C4-2B (cell line): Measurements from ENCODE around the gene ANXA11.

Source experiments
- ZFX ChIP-seq: fragments of 450-650 bp; IDR thresholded peaks from 2 replicates; pipeline ENCODE4 v1.6.1; 2017
- TF ChIP-seq, protein P1 (sequence below): fragments of 450-650 bp; conservative IDR thresholded peaks from 2 replicates; pipeline ENCODE4 v1.5.1; 2017; ENCODE audit warnings: mild to moderate bottlenecking

DNA sequence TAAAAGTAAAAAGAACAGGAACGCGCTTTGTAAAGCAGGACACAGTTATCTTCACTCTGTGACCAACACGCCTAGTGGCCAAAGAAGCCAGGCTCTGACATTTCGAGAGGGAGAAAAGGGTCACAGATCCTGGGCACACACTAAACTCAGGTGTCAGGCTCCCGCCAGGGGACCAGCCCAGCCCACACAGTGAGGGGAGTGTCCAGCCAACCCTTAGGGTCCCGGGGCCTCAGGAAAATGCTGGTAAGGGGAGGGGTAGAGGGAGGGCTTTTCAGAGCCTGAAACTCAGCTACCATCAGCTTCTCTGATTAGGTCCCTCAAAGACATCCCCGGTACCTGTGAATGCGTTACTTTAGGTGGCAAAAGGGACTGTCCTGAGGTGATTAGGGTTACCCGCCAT is 16.6 kb downstream of the ANXA11 start:
- TF ChIP-seq, protein P1, sequence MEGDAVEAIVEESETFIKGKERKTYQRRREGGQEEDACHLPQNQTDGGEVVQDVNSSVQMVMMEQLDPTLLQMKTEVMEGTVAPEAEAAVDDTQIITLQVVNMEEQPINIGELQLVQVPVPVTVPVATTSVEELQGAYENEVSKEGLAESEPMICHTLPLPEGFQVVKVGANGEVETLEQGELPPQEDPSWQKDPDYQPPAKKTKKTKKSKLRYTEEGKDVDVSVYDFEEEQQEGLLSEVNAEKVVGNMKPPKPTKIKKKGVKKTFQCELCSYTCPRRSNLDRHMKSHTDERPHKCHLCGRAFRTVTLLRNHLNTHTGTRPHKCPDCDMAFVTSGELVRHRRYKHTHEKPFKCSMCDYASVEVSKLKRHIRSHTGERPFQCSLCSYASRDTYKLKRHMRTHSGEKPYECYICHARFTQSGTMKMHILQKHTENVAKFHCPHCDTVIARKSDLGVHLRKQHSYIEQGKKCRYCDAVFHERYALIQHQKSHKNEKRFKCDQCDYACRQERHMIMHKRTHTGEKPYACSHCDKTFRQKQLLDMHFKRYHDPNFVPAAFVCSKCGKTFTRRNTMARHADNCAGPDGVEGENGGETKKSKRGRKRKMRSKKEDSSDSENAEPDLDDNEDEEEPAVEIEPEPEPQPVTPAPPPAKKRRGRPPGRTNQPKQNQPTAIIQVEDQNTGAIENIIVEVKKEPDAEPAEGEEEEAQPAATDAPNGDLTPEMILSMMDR: no peak
- TF ChIP-seq ZFX: no peak
